Hepatocyte (in vitro differentiated cells): Measurements from ENCODE around the gene LHX8. TPM values are rescaled to one million over a fixed set of nuclear protein-coding genes. Genes with fewer than 3 reads are reported as not detected.
A peak's percentile ranks its signal among the peaks of the same experiment; 100 is the strongest.

Experiments used
- DNase-seq: peaks from one replicate; pipeline ENCODE4 v3.0.0-alpha.2; 2016; ENCODE audit warnings: low spot score
- H2AFZ ChIP-seq: fragments of 200-600 bp; sonication (generic); 2 replicates; pipeline ENCODE4 v1.6.0; 2016; ENCODE audit warnings: antibody characterized with exemption, mild to moderate bottlenecking
- H3K27ac ChIP-seq: fragments of 200-600 bp; sonication (generic); 2 replicates; pipeline ENCODE4 v1.5.1; 2016; ENCODE audit warnings: mild to moderate bottlenecking
- H3K27me3 ChIP-seq: fragments of 200-600 bp; sonication (generic); 2 replicates; pipeline ENCODE4 v1.6.1; 2016
- H3K36me3 ChIP-seq: fragments of 200-600 bp; sonication (generic); replicated peaks from 2 replicates; pipeline ENCODE4 v1.5.1; 2016; ENCODE audit warnings: low read depth; ENCODE audit not compliant: insufficient read depth
- H3K4me1 ChIP-seq: fragments of 200-600 bp; sonication (generic); 2 replicates; pipeline ENCODE4 v1.5.1; 2016; ENCODE audit warnings: mild to moderate bottlenecking, moderate library complexity; ENCODE audit not compliant: insufficient read depth
- H3K4me2 ChIP-seq: fragments of 200-600 bp; sonication (generic); 2 replicates; pipeline ENCODE4 v1.6.0; 2016
- H3K4me3 ChIP-seq: fragments of 200-600 bp; sonication (generic); 2 replicates; pipeline ENCODE4 v1.5.1; 2016; ENCODE audit warnings: mild to moderate bottlenecking
- H3K79me2 ChIP-seq: fragments of 200-600 bp; sonication (generic); 2 replicates; pipeline ENCODE4 v1.6.0; 2017; ENCODE audit warnings: mild to moderate bottlenecking
- H3K9me2 ChIP-seq: fragments of 200-600 bp; sonication (generic); replicated peaks from 2 replicates; pipeline ENCODE4 v1.6.0; 2017; ENCODE audit warnings: mild to moderate bottlenecking; ENCODE audit not compliant: insufficient read depth
- H3K9me3 ChIP-seq: fragments of 200-600 bp; sonication (generic); 2 replicates; pipeline ENCODE4 v1.5.1; 2016; ENCODE audit warnings: low read depth, mild to moderate bottlenecking
- H4K20me1 ChIP-seq: fragments of 200-600 bp; sonication (generic); 2 replicates; pipeline ENCODE4 v1.6.0; 2016; ENCODE audit warnings: mild to moderate bottlenecking; ENCODE audit not compliant: insufficient read depth, poor library complexity, severe bottlenecking
- CTCF ChIP-seq: fragments of 200-600 bp; sonication (generic); IDR thresholded peaks from 2 replicates; pipeline ENCODE4 v1.5.1; 2016; ENCODE audit warnings: antibody characterized with exemption, mild to moderate bottlenecking; ENCODE audit not compliant: poor library complexity
- EZH2 ChIP-seq: fragments of 200-600 bp; sonication (generic); IDR thresholded peaks from 2 replicates; pipeline ENCODE4 v1.6.1; 2016; ENCODE audit warnings: antibody characterized with exemption, mild to moderate bottlenecking, borderline replicate concordance
- EZH2phosphoT487 ChIP-seq: fragments of 200-600 bp; sonication (generic); IDR thresholded peaks from one replicate; pipeline ENCODE4 v1.6.1; 2018; ENCODE audit warnings: antibody characterized with exemption, mild to moderate bottlenecking, low read depth, moderate library complexity; ENCODE audit not compliant: unreplicated experiment, severe bottlenecking
- WGBS: methylation state at CpG from one replicate; pipeline ENCODE4 v1.1.6; 2016; ENCODE audit warnings: low lambda C conversion rate; ENCODE audit errors: missing lambda C conversion rate; 5-methylcytosine and 5-hydroxymethylcytosine counted together
- polyA plus RNA-seq: library from polyadenylated mRNA; unstranded; fragments of >200 nt; fragmentation: Nextera tagmentation; extraction: Ambion mirVana; gene quantifications from 2 replicates; pipeline ENCODE4 v1.2.1, GENCODE V29; 2016
- total RNA-seq: library from RNA; depleted of rRNA; stranded (reverse); fragments of >200 nt; gene quantifications from 2 replicates; pipeline ENCODE4 v1.2.3, GENCODE V29; 2014

LHX8 gene
- total RNA-seq: 0.87 and 1.5 TPM in 2 replicates
- polyA plus RNA-seq: 0.37 and 0.73 TPM in 2 replicates

DNA sequence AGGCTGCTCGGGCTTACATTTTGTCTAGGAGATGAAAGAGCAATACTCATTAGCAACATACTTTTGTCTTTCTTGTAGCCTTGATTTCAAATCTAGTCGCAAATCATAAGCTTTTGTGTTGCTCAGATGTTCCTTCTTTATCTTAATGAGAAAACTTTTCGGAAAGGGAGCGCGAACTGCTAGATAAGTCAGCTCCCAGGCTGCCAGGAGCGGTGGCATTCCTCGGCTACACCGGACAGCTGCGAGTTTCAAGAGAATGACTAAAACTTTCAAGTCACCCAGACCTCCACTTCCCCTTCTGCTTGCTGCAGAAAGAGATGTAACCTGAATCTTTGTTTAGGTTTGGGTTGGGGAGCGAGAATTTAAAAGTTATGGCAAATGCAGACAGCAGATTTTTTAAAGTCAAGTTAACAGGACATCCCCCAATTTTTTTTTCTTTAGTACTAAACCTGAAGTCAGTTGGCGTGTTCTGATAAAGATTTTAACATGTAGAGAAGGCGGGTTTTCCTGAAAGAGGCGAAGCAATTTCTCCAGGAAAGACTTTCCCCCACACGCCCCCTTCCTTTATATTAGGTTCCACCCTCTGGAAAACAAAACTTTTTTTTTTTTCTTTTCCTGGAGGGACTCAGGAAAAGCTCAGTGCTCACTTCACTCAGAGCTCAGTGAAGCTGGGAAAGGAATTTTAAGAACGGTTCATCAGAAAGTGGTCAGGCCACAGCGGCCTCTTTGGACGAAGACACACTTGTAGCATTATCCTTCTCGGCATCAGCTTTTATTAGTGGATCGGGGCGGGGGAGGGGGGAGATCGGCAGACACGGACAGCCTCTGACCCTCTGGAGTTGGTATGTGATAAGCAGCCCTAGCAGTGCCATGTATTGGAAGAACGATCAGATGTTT, at the start of gene LHX8:
LHX8 (plus strand) TSS at position 639 of the 897 bp plus-strand sequence. CDS start 2,227 bp downstream, outside the sequence.
- peak; percentile 64 for TF ChIP-seq EZH2
- peak; percentile 58 for TF ChIP-seq EZH2phosphoT487
- TF ChIP-seq CTCF: no peak
- Histone ChIP-seq H3K9me2 (no peaks in the 10 kb centered on the region), H3K4me2 (peak within 1 kb of the TSS; percentile 88), H3K4me1 (peaks cover 26% of the 10 kb centered on the region), H3K9me3 (no peaks in the 10 kb centered on the region), H3K4me3 (peak within 1 kb of the TSS; percentile 6), H3K27me3 (peaks cover 99% of the 10 kb centered on the region), H2AFZ (peak within 1 kb of the TSS; percentile 56), H4K20me1 (no peaks in the 10 kb centered on the region), H3K36me3 (no peaks in the 10 kb centered on the region), H3K79me2 (no peaks in the 10 kb centered on the region), H3K27ac (peak within 1 kb of the TSS; percentile 56)
- 5% methylated on average over 23 of the region's 23 CpGs for WGBS
- peak; percentile 31 for DNase-seq

- Histone ChIP-seq H3K9me2 (no peaks in the 10 kb centered on the region), H3K79me2 (no peaks in the 10 kb centered on the region), H3K27ac (no peak overlapping the region), H3K4me1 (no peaks in the 10 kb centered on the region), H3K4me2 (no peak overlapping the region), H4K20me1 (no peaks in the 10 kb centered on the region), H3K27me3 (no peaks in the 10 kb centered on the region), H3K9me3 (no peaks in the 10 kb centered on the region), H2AFZ (no peak overlapping the region), H3K4me3 (no peak overlapping the region), H3K36me3 (no peaks in the 10 kb centered on the region)
- no peak for DNase-seq
- WGBS: 48% methylated on average over 1 of the region's 1 CpG
- TF ChIP-seq CTCF (no peak), EZH2phosphoT487 (no peak), EZH2 (no peak)
These were observed 48.3 kb upstream of the LHX8 start for GRCh38 chr1:75085931-75086330.

GRCh38 chr1:75087278-75087677, 46.9 kb upstream of the LHX8 start:
- Histone ChIP-seq H3K4me3 (no peak overlapping the region), H3K27ac (no peak overlapping the region), H4K20me1 (no peaks in the 10 kb centered on the region), H3K27me3 (no peaks in the 10 kb centered on the region), H3K36me3 (no peaks in the 10 kb centered on the region), H3K9me3 (no peaks in the 10 kb centered on the region), H3K9me2 (no peaks in the 10 kb centered on the region), H3K79me2 (no peaks in the 10 kb centered on the region), H2AFZ (no peak overlapping the region), H3K4me1 (no peaks in the 10 kb centered on the region), H3K4me2 (no peak overlapping the region)
- no peak for DNase-seq
- TF ChIP-seq CTCF (no peak), EZH2 (no peak), EZH2phosphoT487 (no peak)
- WGBS: 79% methylated on average over 2 of the region's 2 CpGs
